Endothelial cell of umbilical vein (primary cell): Measurements from ENCODE around the gene ZHX3. TPM values are rescaled to one million over a fixed set of nuclear protein-coding genes. Genes with fewer than 3 reads are reported as not detected.

Experiments
- BruUV-seq: library from RNA; stranded (reverse); fragments of 400-500 nt; replicated peaks from 2 replicates; lab custom pipeline; 2021; lab: Mats Ljungman, UMichigan
- CTCF ChIA-PET: fragments of 300-600, 350-600 bp; sonication (Branson Sonifier 250); formaldehyde crosslinking; loops from one replicate; lab custom pipeline; 2021; ENCODE audit warnings: antibody characterized with exemption, inconsistent platforms; lab: Charles Lee
- POLR2A ChIA-PET: fragments of 300-600, 350-600 bp; sonication (Branson Sonifier 250); formaldehyde crosslinking; loops from one replicate; lab custom pipeline; 2021; ENCODE audit warnings: antibody characterized with exemption, inconsistent platforms; lab: Charles Lee
- DNase-seq: peaks from one replicate; pipeline ENCODE4 v3.0.0-alpha.2; 2011; ENCODE audit warnings: low read depth, low spot score
- FAIRE-seq: peaks from 2 replicates; lab custom pipeline; 2011; peaks lifted over from hg19 to GRCh38; lab: Jason Lieb, UNC
- H2AFZ ChIP-seq: 2 replicates; pipeline ENCODE4 v1.6.0; 2012; ENCODE audit warnings: low read depth, low read length, control low read depth, inconsistent platforms
- H3K27ac ChIP-seq: 2 replicates; pipeline ENCODE4 v1.5.1; 2011; ENCODE audit warnings: low read depth, mild to moderate bottlenecking, control low read depth, low read length, moderate library complexity; ENCODE audit not compliant: insufficient read depth
- H3K27me3 ChIP-seq, 2 experiments: 2 replicates each; pipeline versions ENCODE4 v1.6.0 to v1.6.1; 2011; ENCODE audit warnings: low read length in 2 of 2, mixed read lengths in 1 of 2; ENCODE audit not compliant: control insufficient read depth in 2 of 2, insufficient read depth in 2 of 2
- H3K36me3 ChIP-seq, 2 experiments: 2 replicates in 1 of 2; 3 replicates in 1 of 2; pipeline ENCODE4 v1.5.1; 2011; ENCODE audit warnings: low read length in 2 of 2, mild to moderate bottlenecking in 1 of 2, moderate library complexity in 1 of 2; ENCODE audit not compliant: control insufficient read depth in 2 of 2, insufficient read depth in 2 of 2; ENCODE audit errors: extremely low read depth in 1 of 2
- H3K4me1 ChIP-seq: 3 replicates; pipeline ENCODE4 v1.5.1; 2011; ENCODE audit warnings: mild to moderate bottlenecking, low read length; ENCODE audit not compliant: control insufficient read depth, insufficient read depth; ENCODE audit errors: extremely low read depth
- H3K4me2 ChIP-seq: 2 replicates; pipeline ENCODE4 v1.6.1; 2011; ENCODE audit warnings: low read length, control low read depth, mixed read lengths; ENCODE audit not compliant: insufficient read depth
- H3K4me3 ChIP-seq, 3 experiments: fragments of 200-600 bp in 1 of 3; sonication (generic), shearing (Covaris generic) in 1 of 3; replicated peaks in 1 of 3; 2 replicates each; pipeline ENCODE4 v1.5.1; 2011 to 2016; ENCODE audit warnings: control low read depth in 3 of 3, low read length in 3 of 3, mild to moderate bottlenecking in 2 of 3, inconsistent platforms in 1 of 3, low read depth in 1 of 3, moderate library complexity in 1 of 3; ENCODE audit not compliant: insufficient read depth in 1 of 3
- H3K79me2 ChIP-seq: 2 replicates; pipeline ENCODE4 v1.6.0; 2012; ENCODE audit warnings: low read length, inconsistent platforms; ENCODE audit not compliant: control insufficient read depth, insufficient read depth
- H3K9ac ChIP-seq: replicated peaks from 2 replicates; pipeline ENCODE3; 2011; ENCODE audit warnings: low read length, control low read depth; ENCODE audit not compliant: insufficient read depth; ENCODE audit errors: extremely low read depth
- H3K9me1 ChIP-seq: replicated peaks from 3 replicates; pipeline ENCODE4 v1.6.0; 2011; ENCODE audit warnings: mild to moderate bottlenecking, low read length; ENCODE audit not compliant: control insufficient read depth, insufficient read depth; ENCODE audit errors: extremely low read depth
- H3K9me3 ChIP-seq: replicated peaks from 2 replicates; pipeline ENCODE4 v1.5.1; 2012; ENCODE audit warnings: low read length, inconsistent platforms; ENCODE audit not compliant: control insufficient read depth, insufficient read depth
- H4K20me1 ChIP-seq: replicated peaks from 2 replicates; pipeline ENCODE3; 2011; ENCODE audit warnings: mild to moderate bottlenecking, low read length; ENCODE audit not compliant: control insufficient read depth, insufficient read depth; ENCODE audit errors: extremely low read depth
- CTCF ChIP-seq, 2 donors: IDR thresholded peaks; 1 replicate in 1 of 2; 2 replicates in 1 of 2; pipeline ENCODE4 v1.5.1; 2011; ENCODE audit warnings: low read length in 2 of 2, mild to moderate bottlenecking in 2 of 2, moderate library complexity in 2 of 2, control low read depth in 1 of 2, inconsistent platforms in 1 of 2, low read depth in 1 of 2; ENCODE audit not compliant: insufficient read depth in 1 of 2; ENCODE audit errors: extremely low read depth in 1 of 2
- EZH2 ChIP-seq: IDR thresholded peaks from 2 replicates; pipeline ENCODE4 v1.6.1; 2012; ENCODE audit warnings: borderline replicate concordance, low read depth, mild to moderate bottlenecking, moderate library complexity, low read length, inconsistent platforms; ENCODE audit not compliant: severe bottlenecking
- FOS ChIP-seq: IDR thresholded peaks from 2 replicates; pipeline ENCODE4 v1.6.1; 2011; ENCODE audit warnings: mild to moderate bottlenecking, low read length, moderate library complexity, borderline replicate concordance; ENCODE audit not compliant: insufficient read depth
- GATA2 ChIP-seq: IDR thresholded peaks from 2 replicates; pipeline ENCODE4 v1.7.0; 2011; ENCODE audit warnings: low read depth, mild to moderate bottlenecking, moderate library complexity, mixed read lengths, low read length; ENCODE audit not compliant: insufficient read length, insufficient read depth
- JUN ChIP-seq: IDR thresholded peaks from 2 replicates; pipeline ENCODE4 v1.6.1; 2011; ENCODE audit warnings: borderline replicate concordance, low read depth; ENCODE audit not compliant: insufficient read length, insufficient read depth
- MAX ChIP-seq: IDR thresholded peaks from 2 replicates; pipeline ENCODE4 v1.6.1; 2011; ENCODE audit not compliant: insufficient read depth, insufficient read length
- MYC ChIP-seq: IDR thresholded peaks from one replicate; pipeline ENCODE4 v1.6.1; 2011; ENCODE audit warnings: mild to moderate bottlenecking, low read depth, low read length
- POLR2A ChIP-seq: IDR thresholded peaks from 2 replicates; pipeline ENCODE4 v1.6.1; 2012; ENCODE audit warnings: low read depth, mild to moderate bottlenecking, control low read depth, low read length
- POLR2AphosphoS5 ChIP-seq: IDR thresholded peaks from 2 replicates; pipeline ENCODE4 v1.6.1; 2012; ENCODE audit warnings: low read depth, mild to moderate bottlenecking, control low read depth, low read length, moderate library complexity; ENCODE audit not compliant: insufficient read depth
- dilution Hi-C: fragments of 300-500 bp; cut with MboI; formaldehyde crosslinking; loops from one replicate; pipeline ENCODE4 v1.15.0; 2019; ENCODE audit warnings: low sequenced_read_pairs; ENCODE audit not compliant: extremely low pct_ligation_motif_present
- intact Hi-C: fragments of 100-400 bp; cut with micrococcal nuclease; formaldehyde crosslinking; loops from one replicate; pipeline ENCODE4 v1.10.0; 2022
- polyA plus RNA-seq, 4 experiments: library from polyadenylated mRNA; depleted of rRNA in 3 of 4; stranded (reverse) in 3 of 4; unstranded in 1 of 4; fragments of >200 nt; gene quantifications; 2 replicates each; pipeline versions ENCODE4 v1.2.1 to v1.2.3, GENCODE V29; 2011 to 2012; ENCODE audit warnings: missing spikeins in 1 of 4
- total RNA-seq: library from RNA; stranded (reverse); gene quantifications from 2 replicates; pipeline ENCODE4 v1.2.3, GENCODE V29; 2021

The ZHX3 gene
- total and polyA plus RNA-seq, 2 donors (not counting 3 experiments of a cell fraction or from before 2014, with no cell fraction given), result 7.4 to 17.8 TPM

GRCh38 chr20:41331731-41332130 is 14.2 kb upstream of the ZHX3 start:
- POLR2A ChIA-PET, result no interaction called here
- H3K4me3 ChIP-seq, result no peak overlapping the region
- H3K9me3 ChIP-seq, result no peaks in the 10 kb centered on the region
- H3K9me1 ChIP-seq, result no peaks in the 10 kb centered on the region
- DNase-seq (no peak), FAIRE-seq (peak; percentile 26)
- intact Hi-C loops (no loop called here), dilution Hi-C loops (no loop called here)
- H3K27ac ChIP-seq, result no peak overlapping the region
- CTCF ChIA-PET, result interaction anchor here (1.5 to 3.5 kb wide), 3 partner anchors 9 to 99 kb away, joined by 3 to 26 read pairs (median 7); partner anchors contain the start of gene LPIN3
- H4K20me1 ChIP-seq, result no peaks in the 10 kb centered on the region
- no peak overlapping the region for H3K4me2 ChIP-seq
- no peaks in the 10 kb centered on the region for H3K79me2 ChIP-seq
- peaks cover 26% of the 10 kb centered on the region for H3K4me1 ChIP-seq
- H3K27me3 ChIP-seq, result no peaks in the 10 kb centered on the region
- H3K36me3 ChIP-seq, result no peaks in the 10 kb centered on the region
- no peak overlapping the region for H2AFZ ChIP-seq
- BruUV-seq, result no TSS peak
- H3K9ac ChIP-seq, result no peak overlapping the region
- TF ChIP-seq MAX, result no peak
- no peak for TF ChIP-seq JUN
- TF ChIP-seq POLR2A, result no peak
- TF ChIP-seq CTCF (IDR thresholded peaks at IDR 0.05; ENCODE audit: extremely low read depth in 1 of 2, insufficient read depth in 1 of 2, low read depth in 1 of 2, low read length in 2 of 2), result no peak
- no peak for TF ChIP-seq MYC
- TF ChIP-seq POLR2AphosphoS5, result no peak
- no peak for TF ChIP-seq FOS
- TF ChIP-seq EZH2, result no peak
- TF ChIP-seq GATA2, result no peak
